H1 (cell line): ENCODE data around the gene SLC15A1. TPM values are rescaled to one million over a fixed set of nuclear protein-coding genes. Genes with fewer than 3 reads are reported as not detected.

Experiments
- polyA plus RNA-seq, 7 experiments: library from polyadenylated mRNA; depleted of rRNA in 3 of 7; stranded (reverse) in 5 of 7; unstranded in 2 of 7; fragments of >200 nt in 5 of 7; fragments of 200-250 nt in 2 of 7; gene quantifications; 1 replicate in 5 of 7; 2 replicates in 1 of 7; 4 replicates in 1 of 7; pipeline versions ENCODE4 v1.2.1 to v1.2.3, GENCODE V29; 2011 to 2013; ENCODE audit warnings: missing spikeins in 2 of 7, mixed read lengths in 2 of 7
- total RNA-seq: library from RNA; stranded (reverse); fragmentation: NEBNext Ultra II Directional; extraction: Animal tissue kit (Norgen Biotek cat#: 25700); gene quantifications from 2 replicates; pipeline ENCODE4 v1.2.1, GENCODE V29; 2021
- TF ChIP-seq, protein P1 (sequence below): IDR thresholded peaks from 2 replicates; pipeline ENCODE4 v1.6.1; 2011; ENCODE audit warnings: low read length, improper control_type of control experiment

Gene SLC15A1
- total and polyA plus RNA-seq, 2 of the 8 experiments (the other 6 are each of a cell fraction or from before 2014, with no cell fraction given) = 1.3 to 2.4 TPM

DNA sequence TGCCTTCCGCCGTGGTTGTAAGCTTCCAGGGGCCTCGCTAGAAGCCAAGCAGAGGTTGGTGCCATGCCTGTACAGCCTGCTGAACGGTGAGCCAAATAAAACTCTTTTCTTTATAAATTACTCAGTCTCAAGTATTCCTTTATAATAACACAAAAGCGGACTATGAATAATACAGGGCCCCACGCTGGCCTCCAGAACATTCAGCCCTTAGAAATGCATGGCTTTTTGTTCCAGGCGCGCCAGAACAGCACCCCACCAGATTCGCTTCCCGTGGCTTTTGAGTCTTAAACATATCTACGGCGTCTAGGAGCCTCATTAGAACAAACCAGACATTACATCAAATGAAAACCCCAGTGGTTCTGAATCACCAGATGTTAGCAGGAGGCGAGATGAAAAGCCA is 75.1 kb downstream of the SLC15A1 start (continued):
- TF ChIP-seq, protein P1, sequence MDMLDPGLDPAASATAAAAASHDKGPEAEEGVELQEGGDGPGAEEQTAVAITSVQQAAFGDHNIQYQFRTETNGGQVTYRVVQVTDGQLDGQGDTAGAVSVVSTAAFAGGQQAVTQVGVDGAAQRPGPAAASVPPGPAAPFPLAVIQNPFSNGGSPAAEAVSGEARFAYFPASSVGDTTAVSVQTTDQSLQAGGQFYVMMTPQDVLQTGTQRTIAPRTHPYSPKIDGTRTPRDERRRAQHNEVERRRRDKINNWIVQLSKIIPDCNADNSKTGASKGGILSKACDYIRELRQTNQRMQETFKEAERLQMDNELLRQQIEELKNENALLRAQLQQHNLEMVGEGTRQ = no peak
